PC-3 (cell line): ENCODE results near the gene PLXNB3. TPM values are rescaled to one million over a fixed set of nuclear protein-coding genes. Genes with fewer than 3 reads are reported as not detected.
"Not testable (repeated sequence)": the region's sequence is repeated elsewhere in the genome, so short reads cannot be mapped to it uniquely, and the experiment has no call there.

Experiments used
- ATAC-seq: fragments of 200-7000 bp; cut with Tn5 transposase; 2 replicates; pipeline ENCODE4 v1.9.1; 2020; ENCODE audit warnings: mild to moderate bottlenecking, moderate library complexity
- BruUV-seq: library from RNA; stranded (reverse); fragments of 400-500 nt; replicated peaks from 2 replicates; lab custom pipeline; 2021; lab: Mats Ljungman, UMichigan
- CTCF ChIA-PET: fragments of 300-600 bp; sonication (Branson Sonifier 250); formaldehyde crosslinking; loops from one replicate; lab custom pipeline; 2022; ENCODE audit warnings: antibody characterized with exemption; lab: Charles Lee
- POLR2A ChIA-PET: fragments of 300-600 bp; sonication (Branson Sonifier 250); formaldehyde crosslinking; loops from one replicate; lab custom pipeline; 2022; ENCODE audit warnings: antibody characterized with exemption; ENCODE audit not compliant: unreplicated experiment; lab: Charles Lee
- DNase-seq: peaks from one replicate; pipeline ENCODE4 v3.0.0-alpha.2; 2015
- H2AFZ ChIP-seq: fragments of 300-600 bp; sonication (generic); 2 replicates; pipeline ENCODE4 v1.6.0; 2016; ENCODE audit warnings: antibody characterized with exemption, low read length
- H3F3A ChIP-seq: fragments of 300-600 bp; sonication (generic); one replicate; pipeline ENCODE4 v1.6.0; 2017; ENCODE audit warnings: antibody characterized with exemption, low read length, control low read depth, mild to moderate bottlenecking; ENCODE audit not compliant: unreplicated experiment
- H3K27ac ChIP-seq: fragments of 300-600 bp; sonication (generic); 2 replicates; pipeline ENCODE4 v1.5.1; 2016; ENCODE audit warnings: mild to moderate bottlenecking, low read length
- H3K27me3 ChIP-seq: fragments of 300-600 bp; sonication (generic); 2 replicates; pipeline ENCODE4 v1.6.1; 2016; ENCODE audit warnings: low read length, mixed read lengths
- H3K36me3 ChIP-seq: fragments of 300-600 bp; sonication (generic); 2 replicates; pipeline ENCODE4 v1.6.1; 2016; ENCODE audit warnings: low read depth, mixed run types, low read length, mixed read lengths
- H3K4me1 ChIP-seq: fragments of 300-600 bp; sonication (generic); 2 replicates; pipeline ENCODE4 v1.5.1; 2016; ENCODE audit warnings: low read length; ENCODE audit not compliant: insufficient read depth
- H3K4me2 ChIP-seq: fragments of 300-600 bp; sonication (generic); 2 replicates; pipeline ENCODE4 v1.6.0; 2016; ENCODE audit warnings: low read length
- H3K4me3 ChIP-seq: fragments of 300-600 bp; sonication (generic); 2 replicates; pipeline ENCODE4 v1.5.1; 2016; ENCODE audit warnings: mild to moderate bottlenecking, low read length, mixed read lengths
- H3K79me2 ChIP-seq: fragments of 300-600 bp; sonication (generic); 2 replicates; pipeline ENCODE4 v1.6.1; 2017; ENCODE audit warnings: low read length, mixed read lengths
- H3K9ac ChIP-seq: fragments of 300-600 bp; sonication (generic); 2 replicates; pipeline ENCODE4 v1.6.0; 2016; ENCODE audit warnings: mild to moderate bottlenecking, low read length
- H3K9me2 ChIP-seq: fragments of 300-600 bp; sonication (generic); replicated peaks from 2 replicates; pipeline ENCODE4 v1.6.1; 2016; ENCODE audit warnings: mixed run types, low read length, mixed read lengths
- H3K9me3 ChIP-seq: fragments of 300-600 bp; sonication (generic); 2 replicates; pipeline ENCODE4 v1.6.1; 2016; ENCODE audit warnings: low read length, mixed read lengths
- H4K20me1 ChIP-seq: fragments of 300-600 bp; sonication (generic); 2 replicates; pipeline ENCODE4 v1.6.1; 2016; ENCODE audit warnings: low read length, mixed read lengths
- EZH2 ChIP-seq: fragments of 300-600 bp; sonication (generic); IDR thresholded peaks from one replicate; pipeline ENCODE4 v1.6.1; 2017; ENCODE audit warnings: antibody characterized with exemption, mild to moderate bottlenecking, low read length; ENCODE audit not compliant: unreplicated experiment
- EZH2phosphoT487 ChIP-seq: fragments of 300-600 bp; sonication (generic); IDR thresholded peaks from 2 replicates; pipeline ENCODE4 v1.6.1; 2018; ENCODE audit warnings: mild to moderate bottlenecking, antibody characterized with exemption, low read length, borderline replicate concordance
- intact Hi-C: fragments of 100-400 bp; cut with micrococcal nuclease; formaldehyde crosslinking; loops from 2 replicates; pipeline ENCODE4 v1.9.0; 2023
- total RNA-seq: library from RNA; depleted of rRNA; stranded (reverse); fragments of >200 nt; gene quantifications from 2 replicates; pipeline ENCODE4 v1.2.3, GENCODE V29; 2014
- TF ChIP-seq, protein P1 (sequence below): fragments of 300-600 bp; sonication (generic); conservative IDR thresholded peaks from 2 replicates; pipeline ENCODE4 v1.5.1; 2017; ENCODE audit warnings: antibody characterized with exemption, low read depth, mild to moderate bottlenecking, low read length

Gene PLXNB3
- total RNA-seq, 1 experiment from 2014 or later: 27.3 TPM

DNA sequence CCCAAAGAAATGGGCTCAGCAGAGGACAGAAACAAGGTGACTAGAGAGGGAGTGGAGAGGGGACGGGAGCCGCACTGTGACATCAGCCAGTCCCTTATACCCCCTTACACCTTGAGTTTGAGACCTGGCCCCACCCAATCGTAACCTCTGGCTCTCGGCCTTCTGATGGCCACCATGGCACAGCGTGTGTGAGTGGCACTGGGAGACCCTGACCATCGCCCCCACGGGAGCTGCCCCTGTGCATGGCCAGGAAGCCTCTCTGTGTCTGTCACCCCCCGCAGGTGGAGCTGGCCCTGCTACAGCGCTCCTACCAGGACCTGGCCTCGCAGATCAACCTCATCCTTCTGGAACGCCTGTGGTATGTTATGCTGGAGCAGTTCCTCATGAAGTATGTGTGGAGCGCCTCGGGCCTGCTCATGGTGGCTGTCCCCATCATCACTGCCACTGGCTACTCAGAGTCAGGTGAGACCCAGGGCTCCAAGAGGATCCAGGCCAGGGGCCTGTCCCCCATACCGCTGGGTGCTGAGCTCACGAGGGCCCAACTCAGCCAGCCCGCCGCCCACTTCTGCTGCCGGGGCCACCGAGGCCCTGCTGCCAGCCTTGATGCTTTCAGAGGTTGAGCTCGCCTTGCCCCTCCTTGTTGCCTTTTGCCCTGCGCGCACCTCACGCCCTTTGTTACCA lies 35.0 kb upstream of the PLXNB3 start:
- POLR2A ChIA-PET: no interaction called here
- TF ChIP-seq EZH2phosphoT487: no peak
- TF ChIP-seq EZH2: no peak
- TF ChIP-seq, protein P1, sequence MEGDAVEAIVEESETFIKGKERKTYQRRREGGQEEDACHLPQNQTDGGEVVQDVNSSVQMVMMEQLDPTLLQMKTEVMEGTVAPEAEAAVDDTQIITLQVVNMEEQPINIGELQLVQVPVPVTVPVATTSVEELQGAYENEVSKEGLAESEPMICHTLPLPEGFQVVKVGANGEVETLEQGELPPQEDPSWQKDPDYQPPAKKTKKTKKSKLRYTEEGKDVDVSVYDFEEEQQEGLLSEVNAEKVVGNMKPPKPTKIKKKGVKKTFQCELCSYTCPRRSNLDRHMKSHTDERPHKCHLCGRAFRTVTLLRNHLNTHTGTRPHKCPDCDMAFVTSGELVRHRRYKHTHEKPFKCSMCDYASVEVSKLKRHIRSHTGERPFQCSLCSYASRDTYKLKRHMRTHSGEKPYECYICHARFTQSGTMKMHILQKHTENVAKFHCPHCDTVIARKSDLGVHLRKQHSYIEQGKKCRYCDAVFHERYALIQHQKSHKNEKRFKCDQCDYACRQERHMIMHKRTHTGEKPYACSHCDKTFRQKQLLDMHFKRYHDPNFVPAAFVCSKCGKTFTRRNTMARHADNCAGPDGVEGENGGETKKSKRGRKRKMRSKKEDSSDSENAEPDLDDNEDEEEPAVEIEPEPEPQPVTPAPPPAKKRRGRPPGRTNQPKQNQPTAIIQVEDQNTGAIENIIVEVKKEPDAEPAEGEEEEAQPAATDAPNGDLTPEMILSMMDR: no peak

DNA sequence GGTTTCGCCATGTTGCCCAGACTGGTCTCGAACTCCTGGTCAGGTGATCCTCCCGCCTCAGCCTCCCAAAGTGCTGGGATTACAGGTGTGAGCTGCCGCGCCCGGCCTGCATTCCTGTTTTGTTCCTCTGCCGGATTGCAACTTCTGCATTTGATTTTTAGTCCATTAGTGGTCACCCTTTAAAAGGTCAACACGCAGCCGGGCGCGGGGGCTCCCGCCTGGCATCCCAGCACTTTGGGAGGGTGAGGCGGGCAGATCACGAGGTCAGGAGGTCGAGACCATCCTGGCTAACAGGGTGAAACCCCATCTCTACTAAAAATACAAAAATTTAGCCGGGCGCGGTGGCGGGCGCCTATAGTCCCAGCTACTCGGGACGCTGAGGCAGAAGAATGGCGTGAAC lies 33.9 kb upstream of the PLXNB3 start:
- intact Hi-C loops, POLR2A ChIA-PET, H3K9ac ChIP-seq, ATAC-seq, BruUV-seq, H2AFZ ChIP-seq, H3K4me2 ChIP-seq, H3K27ac ChIP-seq, H3K4me3 ChIP-seq, DNase-seq, H3K36me3 ChIP-seq, H3K9me3 ChIP-seq, H3K9me2 ChIP-seq, H3K27me3 ChIP-seq, H4K20me1 ChIP-seq, CTCF ChIA-PET: not testable (repeated sequence)
- peaks cover 64% of the 10 kb centered on the region for H3K79me2 ChIP-seq
- H3K4me1 ChIP-seq: peaks cover 48% of the 10 kb centered on the region
- peaks cover 11% of the 10 kb centered on the region for H3F3A ChIP-seq

More for the DNA sequence above, 35.0 kb upstream of the PLXNB3 start:
- CTCF ChIA-PET: no interaction called here
- H3K4me1 ChIP-seq: peaks cover 48% of the 10 kb centered on the region
- ATAC-seq (no peak), DNase-seq (no peak)
- 0 out of 2 replicates have a peak, but pooled peaks cover 4% of the 10 kb centered on the region for H4K20me1 ChIP-seq
- H3K36me3 ChIP-seq: peaks cover 4% of the 10 kb centered on the region
- no peak overlapping the region for H3K9ac ChIP-seq
- no peaks in the 10 kb centered on the region for H3K9me3 ChIP-seq
- H3K4me2 ChIP-seq: no peak overlapping the region
- no peak overlapping the region for H3K4me3 ChIP-seq
- H2AFZ ChIP-seq: no peak overlapping the region
- intact Hi-C loops: no loop called here
- peaks cover 11% of the 10 kb centered on the region for H3F3A ChIP-seq
- H3K79me2 ChIP-seq: peaks cover 69% of the 10 kb centered on the region
- BruUV-seq: no TSS peak
- no peaks in the 10 kb centered on the region for H3K9me2 ChIP-seq
- no peak overlapping the region for H3K27ac ChIP-seq
- H3K27me3 ChIP-seq: no peaks in the 10 kb centered on the region

DNA sequence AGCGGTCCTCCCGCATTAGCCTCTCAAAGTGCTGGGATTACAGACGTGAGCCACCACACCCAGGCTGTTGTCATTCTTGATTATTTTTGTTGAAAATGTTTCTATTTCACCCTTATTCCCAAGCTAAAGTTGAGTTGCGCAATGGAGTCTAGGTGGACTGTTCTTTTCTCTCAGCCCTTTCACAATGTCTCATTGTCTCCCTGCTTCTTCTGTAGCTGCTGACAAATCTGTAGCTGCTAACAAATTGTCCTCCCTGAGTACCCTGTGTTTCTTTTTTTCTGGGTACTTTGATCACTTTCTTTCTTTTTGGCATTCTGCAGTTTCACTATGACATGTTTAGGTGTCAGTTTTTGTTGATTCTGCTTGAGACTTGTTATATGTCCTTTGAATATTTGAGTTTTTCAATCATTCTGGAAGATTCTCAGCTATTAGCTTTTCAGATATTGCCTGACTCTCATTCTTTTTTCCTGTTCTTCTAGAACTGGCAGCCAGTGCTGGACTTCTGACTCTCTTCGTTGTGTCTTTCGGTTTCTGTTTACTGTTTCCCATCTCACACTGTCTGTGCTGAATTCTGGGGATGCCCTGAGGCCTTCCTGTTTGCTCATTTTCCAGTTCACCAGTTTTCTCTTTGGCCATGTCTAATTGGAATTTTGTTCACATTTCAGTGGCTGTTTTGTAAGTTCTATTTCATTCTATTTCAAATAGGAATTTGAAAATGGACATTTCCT lies 32.8 kb upstream of the PLXNB3 start:
- intact Hi-C loops: no loop called here
- peak overlapping the region; percentile 54; the same call in 1 of the 2 replicates for H3K9ac ChIP-seq
- H3K27ac ChIP-seq: peak overlapping the region; percentile 94
- H3K4me2 ChIP-seq: peak overlapping the region; percentile 71
- no TSS peak for BruUV-seq
- TF ChIP-seq EZH2phosphoT487 (no peak), EZH2 (no peak)
- TF ChIP-seq, protein P1: no peak
- H3K4me3 ChIP-seq: peak overlapping the region; percentile 12
- DNase-seq (peak; percentile 34), ATAC-seq (no peak; the same call in 1 of the 2 replicates)
- H3F3A ChIP-seq: peaks cover 11% of the 10 kb centered on the region
- ChIA-PET CTCF (no interaction called here), POLR2A (no interaction called here)
- no peaks in the 10 kb centered on the region for H3K9me2 ChIP-seq
- 0 out of 2 replicates have a peak, but pooled peaks cover 4% of the 10 kb centered on the region for H4K20me1 ChIP-seq
- H2AFZ ChIP-seq: no peak overlapping the region
- H3K36me3 ChIP-seq: peaks cover 6% of the 10 kb centered on the region
- H3K27me3 ChIP-seq: no peaks in the 10 kb centered on the region
- H3K79me2 ChIP-seq: peaks cover 52% of the 10 kb centered on the region
- H3K9me3 ChIP-seq: no peaks in the 10 kb centered on the region
- peaks cover 40% of the 10 kb centered on the region for H3K4me1 ChIP-seq
